HG02884 (cell line): ENCODE results near the gene ARHGEF12.
"Not testable (repeated sequence)": the region's sequence is repeated elsewhere in the genome, so short reads cannot be mapped to it uniquely, and the experiment has no call there.

Experiments
- ATAC-seq: cut with Tn5 transposase; IDR thresholded peaks from one replicate; pipeline ENCODE4 v1.9.1; 2021; ENCODE audit warnings: mild to moderate bottlenecking, moderate library complexity; ENCODE audit not compliant: unreplicated experiment

The ARHGEF12 gene

GRCh38 chr11:120486138-120486537, 149.9 kb downstream of the ARHGEF12 start:
- no peak for ATAC-seq

- no peak for ATAC-seq
These were observed 153.6 kb downstream of the ARHGEF12 start for GRCh38 chr11:120489799-120490198.

GRCh38 chr11:120492486-120492885, 156.3 kb downstream of the ARHGEF12 start:
- ATAC-seq: no peak

- ATAC-seq: no peak
These were observed 158.4 kb downstream of the ARHGEF12 start for GRCh38 chr11:120494595-120494994.

GRCh38 chr11:120499088-120499487, 162.9 kb downstream of the ARHGEF12 start:
- no peak for ATAC-seq

GRCh38 chr11:120499859-120500258, 163.6 kb downstream of the ARHGEF12 start:
- ATAC-seq: no peak

GRCh38 chr11:120500414-120501071, 164.3 kb downstream of the ARHGEF12 start:
- ATAC-seq: no peak

- no peak for ATAC-seq
These were observed 165.2 kb downstream of the ARHGEF12 start for GRCh38 chr11:120501440-120501839.

GRCh38 chr11:120501976-120502755, 166.0 kb downstream of the ARHGEF12 start:
- ATAC-seq: no peak

GRCh38 chr11:120503529-120503928, 167.3 kb downstream of the ARHGEF12 start:
- not testable (repeated sequence) for ATAC-seq

- ATAC-seq: no peak
These were observed 169.7 kb downstream of the ARHGEF12 start for GRCh38 chr11:120505801-120506425.

GRCh38 chr11:120509346-120510053, 173.3 kb downstream of the ARHGEF12 start:
- ATAC-seq: no peak

GRCh38 chr11:120510406-120511115, 174.3 kb downstream of the ARHGEF12 start:
- no peak for ATAC-seq

GRCh38 chr11:120511116-120511819, 175.1 kb downstream of the ARHGEF12 start, which contains the start of gene GRIK4:
GRIK4 (plus strand) TSS chr11:120511748; CDS start chr11:120660319, 148,571 bp downstream.
- ATAC-seq: peak; percentile 90

- ATAC-seq: no peak
These were observed 175.9 kb downstream of the ARHGEF12 start for GRCh38 chr11:120511820-120512738.

- no peak for ATAC-seq
These were observed 176.7 kb downstream of the ARHGEF12 start for GRCh38 chr11:120512739-120513435.

- no peak for ATAC-seq
These were observed 177.5 kb downstream of the ARHGEF12 start for GRCh38 chr11:120513436-120514315.
